Stomach (tissue), 4 donors: ENCODE results near the gene SLC38A5.

Experiments used
- POLR2A ChIP-seq, 4 donors: fragments of 450-650 bp; IDR thresholded peaks; one replicate each; pipeline ENCODE4 v1.6.1; 2016; ENCODE audit warnings: antibody characterized with exemption in 4 of 4, control low read depth in 2 of 4, mild to moderate bottlenecking in 1 of 4, moderate library complexity in 1 of 4
- TF ChIP-seq, protein P1 (sequence below), 7 experiments: fragments of 450-650 bp in 4 of 7; fragments of 200-600 bp in 3 of 7; sonication (generic) in 3 of 7; IDR thresholded peaks; one replicate each; pipeline ENCODE4 v1.5.1; 2016 to 2019; ENCODE audit warnings: antibody characterized with exemption in 7 of 7, control low read depth in 2 of 7, mild to moderate bottlenecking in 1 of 7

DNA sequence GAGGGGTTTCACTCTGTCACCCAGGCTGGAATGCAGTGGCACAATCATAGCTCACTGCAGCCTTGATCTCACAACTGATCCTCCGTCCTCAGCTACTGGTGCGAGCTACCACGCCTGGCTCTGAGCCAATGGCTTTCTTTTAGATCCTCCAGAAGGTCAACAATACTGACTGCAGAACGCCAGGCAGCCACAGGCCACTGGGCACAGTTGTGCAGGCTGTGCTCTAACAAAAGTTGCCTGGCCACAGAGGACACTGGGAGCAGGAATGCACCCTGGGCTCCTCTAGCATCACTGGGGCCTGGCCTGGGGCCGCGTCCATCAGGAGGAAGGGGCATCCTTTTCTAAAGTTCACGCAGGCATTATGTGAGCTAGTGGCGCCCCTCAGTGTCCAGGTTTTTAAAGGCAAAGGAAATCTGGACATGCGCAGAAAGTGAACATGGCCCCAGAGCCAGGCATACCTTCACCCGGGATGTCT is 23.9 kb upstream of the SLC38A5 start:
- TF ChIP-seq, protein P1, sequence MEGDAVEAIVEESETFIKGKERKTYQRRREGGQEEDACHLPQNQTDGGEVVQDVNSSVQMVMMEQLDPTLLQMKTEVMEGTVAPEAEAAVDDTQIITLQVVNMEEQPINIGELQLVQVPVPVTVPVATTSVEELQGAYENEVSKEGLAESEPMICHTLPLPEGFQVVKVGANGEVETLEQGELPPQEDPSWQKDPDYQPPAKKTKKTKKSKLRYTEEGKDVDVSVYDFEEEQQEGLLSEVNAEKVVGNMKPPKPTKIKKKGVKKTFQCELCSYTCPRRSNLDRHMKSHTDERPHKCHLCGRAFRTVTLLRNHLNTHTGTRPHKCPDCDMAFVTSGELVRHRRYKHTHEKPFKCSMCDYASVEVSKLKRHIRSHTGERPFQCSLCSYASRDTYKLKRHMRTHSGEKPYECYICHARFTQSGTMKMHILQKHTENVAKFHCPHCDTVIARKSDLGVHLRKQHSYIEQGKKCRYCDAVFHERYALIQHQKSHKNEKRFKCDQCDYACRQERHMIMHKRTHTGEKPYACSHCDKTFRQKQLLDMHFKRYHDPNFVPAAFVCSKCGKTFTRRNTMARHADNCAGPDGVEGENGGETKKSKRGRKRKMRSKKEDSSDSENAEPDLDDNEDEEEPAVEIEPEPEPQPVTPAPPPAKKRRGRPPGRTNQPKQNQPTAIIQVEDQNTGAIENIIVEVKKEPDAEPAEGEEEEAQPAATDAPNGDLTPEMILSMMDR (IDR thresholded peaks at IDR 0.05) = peak in 3 of 7 experiments; percentile 16 to 49 (median 41)
- TF ChIP-seq POLR2A (IDR thresholded peaks at IDR 0.05) = no peak
